OCI-LY7 (cell line): Measurements from ENCODE around the gene COPZ2. TPM values are rescaled to one million over a fixed set of nuclear protein-coding genes. Genes with fewer than 3 reads are reported as not detected.

Experiments
- BruUV-seq: library from RNA; stranded (reverse); fragments of 400-500 nt; replicated peaks from 2 replicates; lab custom pipeline; 2021; lab: Mats Ljungman, UMichigan
- CTCF ChIA-PET: fragments of 300-600 bp; sonication (Branson Sonifier 250); formaldehyde crosslinking; loops from one replicate; lab custom pipeline; 2022; ENCODE audit warnings: antibody characterized with exemption; ENCODE audit not compliant: unreplicated experiment; lab: Charles Lee
- POLR2A ChIA-PET: fragments of 300-600 bp; sonication (Branson Sonifier 250); formaldehyde crosslinking; loops from one replicate; lab custom pipeline; 2022; ENCODE audit warnings: antibody characterized with exemption; lab: Charles Lee
- DNase-seq: peaks from one replicate; pipeline ENCODE4 v3.0.0-alpha.2; 2015; ENCODE audit warnings: low spot score
- H2AFZ ChIP-seq: fragments of 200-600 bp; sonication (generic), shearing (Covaris generic); 2 replicates; pipeline ENCODE4 v1.6.1; 2014; ENCODE audit warnings: mild to moderate bottlenecking, antibody characterized with exemption, low read length, moderate library complexity
- H3K27ac ChIP-seq: fragments of 200-600 bp; sonication (generic); 2 replicates; pipeline ENCODE4 v1.5.1; 2014; ENCODE audit warnings: mixed run types, low read depth, mild to moderate bottlenecking, moderate library complexity, low read length, inconsistent platforms; ENCODE audit not compliant: poor library complexity, severe bottlenecking
- H3K36me3 ChIP-seq: fragments of 200-600 bp; sonication (generic); 2 replicates; pipeline ENCODE4 v1.6.1; 2014; ENCODE audit warnings: mild to moderate bottlenecking, antibody characterized with exemption, low read length, moderate library complexity, mixed read lengths; ENCODE audit not compliant: insufficient read depth
- H3K4me1 ChIP-seq: fragments of 200-600 bp; sonication (generic); 2 replicates; pipeline ENCODE4 v1.5.1; 2014; ENCODE audit warnings: mild to moderate bottlenecking, low read length; ENCODE audit not compliant: insufficient read depth, poor library complexity, severe bottlenecking
- H3K4me2 ChIP-seq: fragments of 200-600 bp; sonication (generic); 2 replicates; pipeline ENCODE4 v1.6.1; 2014; ENCODE audit warnings: mild to moderate bottlenecking, low read length
- H3K4me3 ChIP-seq: fragments of 200-600 bp; sonication (generic); 2 replicates; pipeline ENCODE4 v1.5.1; 2014; ENCODE audit warnings: mild to moderate bottlenecking, low read depth, low read length; ENCODE audit not compliant: poor library complexity, severe bottlenecking
- H3K79me2 ChIP-seq: fragments of 200-600 bp; sonication (generic); 2 replicates; pipeline ENCODE4 v1.6.1; 2016; ENCODE audit warnings: low read depth, mild to moderate bottlenecking, low read length, moderate library complexity, mixed read lengths; ENCODE audit not compliant: insufficient read depth
- H3K9me2 ChIP-seq: fragments of 200-600 bp; sonication (generic); 2 replicates; pipeline ENCODE4 v1.6.1; 2016; ENCODE audit warnings: mild to moderate bottlenecking, low read length, mixed read lengths; ENCODE audit not compliant: insufficient read depth
- H3K9me3 ChIP-seq: fragments of 200-600 bp; sonication (generic); 2 replicates; pipeline ENCODE4 v1.6.1; 2014; ENCODE audit warnings: mild to moderate bottlenecking, mixed run types, low read length, mixed read lengths
- H4K20me1 ChIP-seq: fragments of 200-600 bp; sonication (generic); 2 replicates; pipeline ENCODE4 v1.6.1; 2014; ENCODE audit warnings: mild to moderate bottlenecking, antibody characterized with exemption, low read length, moderate library complexity, mixed read lengths; ENCODE audit not compliant: insufficient read depth
- EZH2phosphoT487 ChIP-seq: fragments of 200-600 bp; sonication (generic); IDR thresholded peaks from 2 replicates; pipeline ENCODE4 v1.6.1; 2018; ENCODE audit warnings: low read depth, borderline replicate concordance, mild to moderate bottlenecking, mixed run types, antibody characterized with exemption, low read length, moderate library complexity, mixed read lengths
- intact Hi-C: fragments of 100-400 bp; cut with micrococcal nuclease; formaldehyde crosslinking; loops from one replicate; pipeline ENCODE4 v1.10.0; 2022; ENCODE audit not compliant: unreplicated experiment
- total RNA-seq, 2 experiments: library from RNA; depleted of rRNA in 1 of 2; stranded (reverse); fragments of >200 nt in 1 of 2; shearing (Covaris generic) in 1 of 2; gene quantifications; 2 replicates each; pipeline ENCODE4 v1.2.3, GENCODE V29; 2014 to 2022
- TF ChIP-seq, protein P1 (sequence below): fragments of 200-600 bp; sonication (generic); conservative IDR thresholded peaks from 2 replicates; pipeline ENCODE4 v1.5.1; 2014; ENCODE audit warnings: mild to moderate bottlenecking, antibody characterized with exemption, low read length, moderate library complexity, mixed read lengths

COPZ2 gene
- total RNA-seq, 2 experiments from 2014 or later = 1.2 to 1.7 TPM

DNA sequence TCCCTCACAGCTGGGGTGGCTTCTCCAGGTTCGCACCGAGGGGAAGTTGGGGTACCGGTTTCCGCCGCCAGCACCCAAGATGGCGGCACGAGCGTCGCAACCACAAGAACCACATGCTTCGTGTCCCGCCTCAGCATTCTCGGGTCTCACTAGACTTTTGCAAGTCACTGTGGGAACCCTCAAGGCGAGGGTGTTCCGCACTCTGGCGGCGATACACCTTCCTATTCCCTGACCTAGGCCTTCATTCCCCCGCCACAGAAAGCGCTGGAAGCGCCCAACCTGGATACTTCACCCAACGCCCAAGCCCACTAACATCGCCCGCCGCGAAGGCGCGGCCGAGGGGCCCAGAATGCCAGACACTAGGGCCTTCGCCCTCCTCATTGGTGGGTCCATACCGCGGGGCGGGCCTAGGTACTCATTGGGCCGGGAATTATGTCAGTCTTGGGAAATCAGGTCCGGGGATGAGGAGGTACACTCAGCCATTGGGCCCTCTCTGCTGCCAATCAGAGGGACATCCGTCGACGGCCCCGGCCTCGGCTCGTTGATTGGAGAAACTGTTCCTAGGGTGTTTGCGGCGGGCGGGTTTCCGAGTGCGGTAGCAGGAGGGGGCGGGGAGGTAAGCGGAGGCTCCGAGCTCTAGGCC lies 10.3 kb upstream of the COPZ2 start, which contains the start of gene NFE2L1:
Gene NFE2L1, plus strand, starts transcription at position 619 of the 643 bp plus-strand sequence. CDS start 2,760 bp downstream, outside the sequence.
- ChIA-PET POLR2A (interaction anchor here (0.7 to 3.6 kb wide), 7 partner anchors 9 to 535 kb away, joined by 4 to 29 read pairs (median 4); partner anchors contain the start of gene CDK5RAP3), CTCF (interaction anchor here (0.6 kb wide), 1 partner anchor 105 kb away, joined by 4 read pairs; no protein-coding TSS in a partner anchor)
- Histone ChIP-seq H3K9me2 (no peaks in the 10 kb centered on the region), H2AFZ (peak within 1 kb of the TSS; percentile 73), H3K36me3 (peaks cover 25% of the 10 kb centered on the region), H3K27ac (peak within 1 kb of the TSS; percentile 66), H3K9me3 (no peaks in the 10 kb centered on the region), H4K20me1 (no peaks in the 10 kb centered on the region; the same call in 1 of the 2 replicates), H3K79me2 (peaks cover 60% of the 10 kb centered on the region), H3K4me1 (peaks cover 60% of the 10 kb centered on the region), H3K4me3 (peak within 1 kb of the TSS; percentile 78), H3K4me2 (peak within 1 kb of the TSS; percentile 89)
- intact Hi-C loops = loop anchor here (2.0 kb wide), 3 partner anchors 23 to 399 kb away; partner anchors contain the start of genes KPNB1 and SNX11
- BruUV-seq = no TSS peak
- TF ChIP-seq, protein P1, sequence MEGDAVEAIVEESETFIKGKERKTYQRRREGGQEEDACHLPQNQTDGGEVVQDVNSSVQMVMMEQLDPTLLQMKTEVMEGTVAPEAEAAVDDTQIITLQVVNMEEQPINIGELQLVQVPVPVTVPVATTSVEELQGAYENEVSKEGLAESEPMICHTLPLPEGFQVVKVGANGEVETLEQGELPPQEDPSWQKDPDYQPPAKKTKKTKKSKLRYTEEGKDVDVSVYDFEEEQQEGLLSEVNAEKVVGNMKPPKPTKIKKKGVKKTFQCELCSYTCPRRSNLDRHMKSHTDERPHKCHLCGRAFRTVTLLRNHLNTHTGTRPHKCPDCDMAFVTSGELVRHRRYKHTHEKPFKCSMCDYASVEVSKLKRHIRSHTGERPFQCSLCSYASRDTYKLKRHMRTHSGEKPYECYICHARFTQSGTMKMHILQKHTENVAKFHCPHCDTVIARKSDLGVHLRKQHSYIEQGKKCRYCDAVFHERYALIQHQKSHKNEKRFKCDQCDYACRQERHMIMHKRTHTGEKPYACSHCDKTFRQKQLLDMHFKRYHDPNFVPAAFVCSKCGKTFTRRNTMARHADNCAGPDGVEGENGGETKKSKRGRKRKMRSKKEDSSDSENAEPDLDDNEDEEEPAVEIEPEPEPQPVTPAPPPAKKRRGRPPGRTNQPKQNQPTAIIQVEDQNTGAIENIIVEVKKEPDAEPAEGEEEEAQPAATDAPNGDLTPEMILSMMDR = no peak
- no peak for TF ChIP-seq EZH2phosphoT487
- DNase-seq = peak; percentile 99

DNA sequence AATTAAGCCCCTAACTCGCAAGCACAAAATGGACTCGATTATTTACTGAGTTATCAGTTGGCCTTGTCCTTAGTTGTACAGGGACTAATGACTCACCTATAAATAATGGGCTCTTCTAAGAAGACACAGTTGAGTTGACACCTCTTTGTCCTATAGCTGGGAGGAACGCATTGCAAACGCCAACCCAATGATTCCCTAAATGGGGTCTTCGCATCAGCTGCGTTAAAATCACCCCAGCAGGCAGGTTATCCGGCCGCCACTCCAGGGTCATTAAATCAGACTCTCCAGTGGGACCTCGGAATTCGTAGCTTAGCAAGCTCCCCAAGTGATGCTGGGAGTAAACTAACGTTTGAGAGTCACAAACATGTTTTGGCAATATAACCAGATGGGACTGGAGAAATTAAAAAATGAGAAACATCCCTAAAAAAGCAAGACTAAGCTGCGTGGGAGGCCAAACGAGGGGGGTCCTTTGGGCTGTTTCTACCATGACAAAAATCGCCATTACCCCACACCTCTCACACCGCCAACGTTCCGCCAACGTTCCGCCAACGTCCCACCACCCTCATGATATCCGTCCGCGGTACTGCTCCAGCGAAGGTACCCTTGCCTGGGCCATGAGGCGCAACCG lies 9.6 kb upstream of the COPZ2 start:
- H2AFZ ChIP-seq = peak overlapping the region; percentile 73
- peak overlapping the region; percentile 89 for H3K4me2 ChIP-seq
- H3K27ac ChIP-seq = peak overlapping the region; percentile 66
- intact Hi-C loops = no loop called here
- POLR2A ChIA-PET = interaction anchor here (1.6 to 3.6 kb wide), 3 partner anchors 10 to 76 kb away, joined by 4 to 29 read pairs (median 5); partner anchors contain the start of gene CDK5RAP3
- TSS peak; percentile 90 for BruUV-seq
- no peaks in the 10 kb centered on the region; the same call in 1 of the 2 replicates for H4K20me1 ChIP-seq
- H3K79me2 ChIP-seq = peaks cover 54% of the 10 kb centered on the region
- H3K9me3 ChIP-seq = no peaks in the 10 kb centered on the region
- H3K36me3 ChIP-seq = peaks cover 19% of the 10 kb centered on the region
- DNase-seq = peak; percentile 29
- H3K4me3 ChIP-seq = peak overlapping the region; percentile 78
- H3K4me1 ChIP-seq = peaks cover 54% of the 10 kb centered on the region
- no peak for TF ChIP-seq EZH2phosphoT487
- TF ChIP-seq, protein P1 = no peak
- CTCF ChIA-PET = interaction anchor here (1.8 kb wide), 1 partner anchor 9 kb away, joined by 6 read pairs; no protein-coding TSS in a partner anchor
- H3K9me2 ChIP-seq = no peaks in the 10 kb centered on the region
